HS-5 (cell line): ENCODE results near the gene SNAP47.

Experiments used
- DNase-seq: peaks from one replicate; pipeline ENCODE4 v3.0.0-alpha.2; 2012; ENCODE audit warnings: low read depth

The SNAP47 gene

GRCh38 chr1:227798078-227798802, 63.0 kb downstream of the SNAP47 start:
- DNase-seq = no peak

GRCh38 chr1:227799756-227800155, 64.5 kb downstream of the SNAP47 start:
- DNase-seq = no peak

GRCh38 chr1:227803933-227804332, 68.7 kb downstream of the SNAP47 start:
- no peak for DNase-seq

GRCh38 chr1:227805606-227806197, 70.5 kb downstream of the SNAP47 start:
- DNase-seq = peak; percentile 99

GRCh38 chr1:227808566-227808965, 73.3 kb downstream of the SNAP47 start:
- DNase-seq = no peak

- no peak for DNase-seq
These were observed 73.8 kb downstream of the SNAP47 start for GRCh38 chr1:227809026-227809425.

- no peak for DNase-seq
These were observed 78.7 kb downstream of the SNAP47 start for GRCh38 chr1:227813962-227814361.

GRCh38 chr1:227815468-227816409, 80.5 kb downstream of the SNAP47 start, which contains the start of gene PRSS38:
Gene PRSS38, plus strand, starts transcription at chr1:227815675. Its CDS starts 42 bp downstream, at chr1:227815717.
- no peak for DNase-seq

- DNase-seq = no peak
These were observed 81.7 kb downstream of the SNAP47 start for GRCh38 chr1:227816750-227817446.

DNA sequence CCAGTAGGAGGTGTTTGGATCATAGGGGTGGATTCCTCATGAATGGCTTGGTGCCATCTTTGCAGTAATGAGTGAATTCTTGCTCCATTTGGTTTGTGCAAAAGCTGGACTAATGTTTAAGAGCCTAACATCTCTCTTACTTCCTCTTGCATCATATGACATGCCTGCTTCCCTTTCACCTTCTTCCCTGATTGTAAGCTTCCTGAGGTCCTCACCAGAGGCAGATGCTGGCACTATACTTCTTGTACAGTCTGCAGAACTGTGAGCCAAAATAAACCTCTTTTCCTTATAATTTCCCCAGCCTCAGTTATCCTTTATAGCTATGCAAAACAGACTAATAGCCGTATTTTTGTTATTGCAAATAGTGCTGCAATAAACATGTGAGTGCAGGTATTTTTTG, 88.3 kb downstream of the SNAP47 start:
- DNase-seq = no peak

DNA sequence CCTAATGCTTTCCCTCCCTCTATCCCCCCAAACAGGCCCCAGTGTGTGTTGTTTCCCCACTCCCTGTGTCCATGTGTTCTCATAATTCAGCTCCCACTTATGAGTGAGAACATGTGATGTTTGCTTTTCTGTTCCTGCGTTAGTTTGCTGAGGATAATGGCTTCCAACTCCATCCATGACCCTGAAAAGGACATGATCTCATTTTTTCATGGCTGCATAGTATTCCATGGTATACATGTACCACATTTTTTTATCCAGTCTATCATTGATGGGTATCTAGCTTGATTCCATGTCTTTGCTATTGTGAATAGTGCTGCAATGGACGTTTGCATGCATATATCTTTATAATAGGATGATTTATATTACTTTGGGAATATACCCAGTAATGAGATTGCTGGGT, 89.0 kb downstream of the SNAP47 start:
- no peak for DNase-seq

DNA sequence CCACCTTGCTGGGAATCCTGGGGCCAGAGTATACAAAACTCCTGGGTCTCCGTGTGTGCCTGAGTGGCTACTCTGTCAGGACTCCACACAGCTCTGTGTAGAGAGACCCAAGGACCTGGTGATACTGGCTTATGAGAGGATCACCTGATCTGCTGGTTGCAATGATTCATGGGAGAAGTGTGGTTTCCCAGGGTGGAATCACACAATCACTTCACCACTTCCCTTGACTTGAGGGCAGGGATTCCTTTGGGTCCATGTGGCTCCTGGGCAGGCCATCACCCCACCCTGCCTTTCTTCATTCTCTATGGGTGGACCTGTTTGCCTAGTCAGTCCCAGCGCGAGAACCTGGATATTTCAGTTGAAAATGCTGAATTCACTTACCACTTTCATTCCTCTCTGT, 93.6 kb downstream of the SNAP47 start:
- no peak for DNase-seq
